BLaER1 (cell line): ENCODE data around the gene SLC4A11.

Source experiments
- H3K27ac ChIP-seq: shearing (Covaris generic); formaldehyde crosslinking; 2 replicates; pipeline ENCODE4 v1.8.1; 2022
- H3K27me3 ChIP-seq: shearing (Covaris generic); formaldehyde crosslinking; 2 replicates; pipeline ENCODE4 v1.8.1; 2022
- H3K36me3 ChIP-seq: shearing (Covaris generic); formaldehyde crosslinking; 2 replicates; pipeline ENCODE4 v1.8.1; 2022
- H3K4me1 ChIP-seq: shearing (Covaris generic); formaldehyde crosslinking; 2 replicates; pipeline ENCODE4 v1.8.1; 2022
- H3K4me2 ChIP-seq: shearing (Covaris generic); formaldehyde crosslinking; 2 replicates; pipeline ENCODE4 v1.8.1; 2022
- H3K4me3 ChIP-seq: shearing (Covaris generic); formaldehyde crosslinking; 2 replicates; pipeline ENCODE4 v1.8.1; 2022
- H3K9ac ChIP-seq: shearing (Covaris generic); formaldehyde crosslinking; 2 replicates; pipeline ENCODE4 v1.8.1; 2022
- H3K9me3 ChIP-seq: shearing (Covaris generic); formaldehyde crosslinking; 2 replicates; pipeline ENCODE4 v1.8.1; 2022
- H4K20me1 ChIP-seq: shearing (Covaris generic); formaldehyde crosslinking; 2 replicates; pipeline ENCODE4 v1.8.1; 2022
- Cebpa-rat ChIP-seq: shearing (Covaris generic); IDR thresholded peaks from 2 replicates; pipeline ENCODE4 v1.8.1; 2022

SLC4A11 gene

DNA sequence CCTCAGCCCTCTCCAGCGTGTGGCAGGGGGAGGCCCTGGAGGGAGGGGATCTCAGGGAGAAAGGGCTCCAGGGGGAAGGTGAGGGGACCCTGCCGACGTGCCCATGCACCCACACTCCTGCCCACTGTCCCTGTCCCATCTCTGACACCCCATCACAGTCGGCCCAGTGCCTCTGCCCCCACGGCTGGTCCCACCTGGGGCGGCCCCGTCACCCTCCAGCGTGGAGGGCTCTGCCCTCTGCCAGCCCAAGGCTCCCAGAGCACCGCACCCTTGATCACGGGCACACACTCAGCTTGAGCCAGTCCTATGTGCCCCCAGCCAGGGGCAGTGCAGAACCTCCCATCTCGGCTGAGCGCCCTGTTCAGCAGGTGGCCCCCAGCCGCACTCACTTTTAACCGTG lies 9.2 kb downstream of the SLC4A11 start:
- no peaks in the 10 kb centered on the region for H3K9me3 ChIP-seq
- peaks cover 14% of the 10 kb centered on the region for H3K36me3 ChIP-seq
- no peaks in the 10 kb centered on the region for H3K27me3 ChIP-seq
- no peaks in the 10 kb centered on the region for H4K20me1 ChIP-seq
- no peak overlapping the region for H3K9ac ChIP-seq
- H3K4me1 ChIP-seq = peaks cover 15% of the 10 kb centered on the region
- no peak overlapping the region for H3K4me2 ChIP-seq
- no peak overlapping the region for H3K4me3 ChIP-seq
- H3K27ac ChIP-seq = no peak overlapping the region
- no peak for TF ChIP-seq Cebpa-rat

DNA sequence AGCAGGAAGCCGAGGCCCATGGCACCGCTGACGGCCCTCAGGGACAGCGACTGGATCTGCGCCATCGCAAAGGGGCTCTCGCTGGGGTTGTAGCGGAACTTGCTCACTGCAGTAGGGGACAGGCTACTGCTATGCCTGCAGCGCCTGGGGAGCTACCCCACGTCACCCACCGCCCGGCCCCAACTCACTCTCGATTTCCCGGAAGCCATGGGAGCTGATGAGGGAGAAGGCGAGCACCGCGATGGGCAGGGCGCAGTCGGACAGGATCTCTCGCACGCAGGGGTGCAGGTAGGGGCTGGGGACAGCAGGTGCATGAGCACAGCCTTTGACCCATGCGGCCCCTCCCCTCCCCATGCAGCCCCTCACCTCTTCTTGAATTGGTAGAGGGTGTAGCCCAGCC lies 9.8 kb downstream of the SLC4A11 start:
- Histone ChIP-seq H3K4me1 (peaks cover 21% of the 10 kb centered on the region), H3K36me3 (peaks cover 14% of the 10 kb centered on the region), H3K9me3 (no peaks in the 10 kb centered on the region), H3K4me2 (no peak overlapping the region), H3K4me3 (no peak overlapping the region), H3K27ac (no peak overlapping the region), H4K20me1 (0 out of 2 replicates have a peak, but pooled peaks cover 4% of the 10 kb centered on the region), H3K9ac (no peak overlapping the region), H3K27me3 (no peaks in the 10 kb centered on the region)
- TF ChIP-seq Cebpa-rat = no peak

DNA sequence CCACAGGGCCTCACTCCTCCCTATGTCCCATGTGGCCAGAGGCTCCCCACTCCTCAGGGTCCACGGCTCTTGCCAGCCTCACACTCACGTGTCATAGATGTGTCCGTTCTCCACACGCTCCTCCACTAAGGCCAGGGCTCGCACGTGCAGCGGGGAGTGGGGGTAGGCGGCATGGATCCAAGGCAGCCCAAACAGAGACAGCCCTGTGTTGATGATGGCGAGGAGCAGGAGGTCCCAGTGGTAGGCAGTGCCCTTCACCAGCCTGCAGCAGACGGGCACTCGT lies 10.3 kb downstream of the SLC4A11 start:
- Histone ChIP-seq H4K20me1 (peaks cover 7% of the 10 kb centered on the region; the same call in 1 of the 2 replicates), H3K4me1 (peaks cover 25% of the 10 kb centered on the region), H3K27me3 (no peaks in the 10 kb centered on the region), H3K4me2 (no peak overlapping the region), H3K4me3 (no peak overlapping the region), H3K36me3 (peaks cover 14% of the 10 kb centered on the region), H3K27ac (no peak overlapping the region), H3K9ac (no peak overlapping the region), H3K9me3 (no peaks in the 10 kb centered on the region)
- TF ChIP-seq Cebpa-rat = no peak

DNA sequence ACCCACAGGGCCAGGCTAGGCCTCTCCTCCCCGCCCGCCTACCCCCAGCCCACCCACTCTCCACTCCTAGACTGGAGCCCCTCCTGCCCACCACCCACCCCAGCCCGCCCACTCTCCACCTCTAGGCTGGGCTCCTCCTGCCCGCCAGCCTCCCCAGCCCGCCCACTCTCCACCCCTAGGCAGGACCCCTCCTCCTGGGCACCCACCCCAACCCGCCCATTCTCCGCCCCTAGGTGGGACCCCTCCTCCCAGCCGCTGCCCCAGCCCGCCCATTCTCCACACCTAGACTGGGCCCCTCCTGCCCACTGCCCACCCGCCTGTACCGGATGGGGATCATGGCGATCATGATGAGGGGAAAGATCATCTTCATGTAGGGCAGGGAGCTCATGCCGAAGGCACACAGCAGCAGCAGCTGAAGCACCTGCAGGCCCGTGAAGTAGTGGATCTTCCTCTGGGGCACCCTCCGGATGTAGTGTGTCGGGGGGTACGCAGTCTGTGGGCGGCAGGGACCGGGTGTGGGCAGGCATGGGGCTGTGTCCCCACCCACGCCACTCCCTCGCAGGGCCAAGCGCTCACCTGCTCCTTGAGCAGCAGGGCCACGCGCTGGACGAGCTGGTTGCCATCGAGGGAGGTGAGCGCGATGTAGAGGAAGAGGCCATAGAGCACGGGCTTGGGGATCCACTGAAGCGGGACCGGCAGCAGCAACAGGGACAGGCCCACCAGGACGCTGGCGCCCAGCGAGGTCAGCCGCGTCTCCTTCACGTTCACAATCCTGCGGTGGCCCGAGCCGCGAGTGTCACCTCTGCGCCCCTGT lies 10.8 kb downstream of the SLC4A11 start:
- peaks cover 26% of the 10 kb centered on the region for H3K4me1 ChIP-seq

DNA sequence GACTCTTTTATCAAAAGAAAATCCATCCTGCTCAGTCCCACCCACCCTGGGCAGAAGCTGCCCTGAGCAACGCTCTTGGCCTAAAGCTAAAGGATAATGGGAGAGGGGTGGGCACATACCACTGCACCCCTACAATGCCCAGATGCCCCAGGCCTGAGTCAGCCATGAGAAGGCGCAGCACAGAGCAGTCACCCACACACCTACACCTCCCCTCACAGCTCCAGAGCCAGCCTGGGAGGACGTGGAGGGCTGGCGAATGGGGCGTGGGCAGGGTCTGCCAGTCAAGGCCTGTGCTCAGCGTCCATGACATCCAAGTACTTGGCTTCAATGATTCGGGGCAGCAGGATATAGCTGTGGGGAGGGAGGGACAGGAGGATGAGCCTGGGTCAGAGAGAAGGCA lies 11.5 kb downstream of the SLC4A11 start:
- Histone ChIP-seq H3K27me3 (no peaks in the 10 kb centered on the region), H3K4me1 (peaks cover 32% of the 10 kb centered on the region), H3K4me2 (no peak overlapping the region), H3K9me3 (no peaks in the 10 kb centered on the region), H3K36me3 (peaks cover 16% of the 10 kb centered on the region), H3K4me3 (no peak overlapping the region), H3K27ac (no peak overlapping the region), H3K9ac (no peak overlapping the region), H4K20me1 (peaks cover 18% of the 10 kb centered on the region; the same call in 1 of the 2 replicates)
- no peak for TF ChIP-seq Cebpa-rat

More for the DNA sequence above, 10.8 kb downstream of the SLC4A11 start:
- no peak overlapping the region for H3K4me2 ChIP-seq
- peaks cover 13% of the 10 kb centered on the region; the same call in 1 of the 2 replicates for H4K20me1 ChIP-seq
- H3K9ac ChIP-seq = no peak overlapping the region
- H3K36me3 ChIP-seq = peaks cover 14% of the 10 kb centered on the region
- no peak overlapping the region for H3K27ac ChIP-seq
- TF ChIP-seq Cebpa-rat = no peak
- H3K9me3 ChIP-seq = no peaks in the 10 kb centered on the region
- H3K4me3 ChIP-seq = no peak overlapping the region
- H3K27me3 ChIP-seq = no peaks in the 10 kb centered on the region

DNA sequence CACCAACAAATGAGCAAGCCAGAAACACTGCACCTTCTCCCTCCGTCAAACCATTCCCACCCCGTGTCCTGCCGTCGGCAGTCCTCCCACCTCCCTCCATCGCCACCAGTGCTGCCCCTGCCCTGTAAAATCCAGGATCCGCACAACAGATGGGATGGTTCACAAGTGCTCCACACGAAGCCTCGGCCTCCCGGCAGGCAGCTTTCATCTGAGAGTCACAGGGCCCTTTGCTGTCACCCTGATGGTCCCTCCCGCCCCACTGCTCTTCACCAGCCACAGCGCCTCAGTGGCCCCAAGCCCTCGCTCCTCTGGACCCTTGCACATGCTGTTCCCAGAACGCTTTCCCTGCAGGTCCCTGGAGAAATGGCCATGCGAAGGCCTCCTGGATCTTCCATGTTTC lies 12.1 kb downstream of the SLC4A11 start:
- Histone ChIP-seq H3K36me3 (peaks cover 22% of the 10 kb centered on the region), H4K20me1 (peaks cover 22% of the 10 kb centered on the region; the same call in 1 of the 2 replicates), H3K27me3 (no peaks in the 10 kb centered on the region), H3K4me2 (no peak overlapping the region), H3K27ac (no peak overlapping the region), H3K9me3 (no peaks in the 10 kb centered on the region), H3K4me3 (no peak overlapping the region), H3K4me1 (peaks cover 39% of the 10 kb centered on the region), H3K9ac (no peak overlapping the region)
- TF ChIP-seq Cebpa-rat = no peak

DNA sequence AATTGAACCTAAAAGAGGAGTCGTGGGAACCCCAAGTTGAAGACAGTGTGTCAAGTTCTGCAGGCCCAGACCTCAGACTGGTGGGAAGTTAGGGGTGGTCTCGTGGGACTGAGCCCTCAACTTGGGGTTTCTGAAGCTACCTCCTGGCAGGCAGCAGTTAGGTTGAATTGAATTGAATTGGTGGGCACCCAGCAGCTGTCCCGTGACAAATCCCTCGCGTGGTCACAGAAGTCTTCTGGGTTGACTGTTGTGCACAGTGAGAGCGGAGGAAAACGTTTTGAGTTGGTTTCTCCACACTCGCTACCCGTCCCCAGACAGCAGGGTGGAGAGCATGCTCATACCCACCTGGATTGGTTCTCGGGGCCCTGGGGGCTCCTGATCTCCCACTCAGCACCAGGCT lies 12.9 kb downstream of the SLC4A11 start:
- Histone ChIP-seq H3K9me3 (no peaks in the 10 kb centered on the region), H3K36me3 (peaks cover 30% of the 10 kb centered on the region), H3K4me1 (peaks cover 42% of the 10 kb centered on the region), H4K20me1 (peaks cover 28% of the 10 kb centered on the region; the same call in 1 of the 2 replicates), H3K4me3 (no peak overlapping the region), H3K9ac (no peak overlapping the region), H3K27ac (no peak overlapping the region), H3K4me2 (no peak overlapping the region), H3K27me3 (no peaks in the 10 kb centered on the region)
- no peak for TF ChIP-seq Cebpa-rat

DNA sequence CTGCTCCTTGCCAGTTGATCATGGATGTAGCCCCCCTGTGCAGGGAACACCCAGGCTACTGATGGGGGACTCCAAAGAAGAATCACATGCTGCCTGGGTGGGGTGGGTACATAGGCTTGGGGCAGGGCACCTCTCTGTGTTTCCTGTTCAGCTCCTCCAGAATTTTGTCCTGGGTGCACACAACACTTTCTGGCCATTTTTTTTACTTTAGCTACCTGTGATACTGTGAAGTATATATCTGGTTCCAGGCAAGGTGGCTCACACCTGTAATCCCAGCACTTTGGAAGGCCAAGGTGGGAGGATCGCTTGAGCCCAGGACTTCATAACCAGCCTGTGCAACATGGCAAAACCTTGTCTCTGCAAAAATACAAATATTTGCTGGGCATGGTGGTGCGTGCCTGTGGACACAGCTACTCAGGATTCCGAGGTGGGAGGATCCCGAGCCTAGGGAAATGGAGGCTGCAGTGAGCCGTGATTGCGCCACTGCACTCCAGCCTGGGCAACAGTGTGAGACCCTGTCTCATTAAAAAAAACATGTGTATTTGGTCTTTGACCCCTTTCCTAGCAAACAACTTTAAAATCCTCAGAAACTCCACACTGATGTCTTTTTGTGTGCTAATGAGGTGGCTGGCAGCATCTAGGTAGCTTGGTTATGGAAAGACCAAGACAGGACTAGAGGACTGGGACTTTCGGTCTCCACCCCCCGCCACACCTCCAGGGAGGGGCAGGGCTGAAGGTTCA lies 14.1 kb downstream of the SLC4A11 start:
- no peaks in the 10 kb centered on the region for H3K27me3 ChIP-seq
- H3K27ac ChIP-seq = peak overlapping the region; percentile 78
- H3K4me2 ChIP-seq = peak overlapping the region; percentile 99
- H3K36me3 ChIP-seq = peaks cover 42% of the 10 kb centered on the region
- H3K4me1 ChIP-seq = peaks cover 42% of the 10 kb centered on the region
- 0 out of 2 replicates have a peak overlapping the region, but pooled peaks have one; percentile 62 for H3K9ac ChIP-seq
- H3K9me3 ChIP-seq = no peaks in the 10 kb centered on the region
- no peak for TF ChIP-seq Cebpa-rat
- H3K4me3 ChIP-seq = no peak overlapping the region
- H4K20me1 ChIP-seq = peaks cover 28% of the 10 kb centered on the region

DNA sequence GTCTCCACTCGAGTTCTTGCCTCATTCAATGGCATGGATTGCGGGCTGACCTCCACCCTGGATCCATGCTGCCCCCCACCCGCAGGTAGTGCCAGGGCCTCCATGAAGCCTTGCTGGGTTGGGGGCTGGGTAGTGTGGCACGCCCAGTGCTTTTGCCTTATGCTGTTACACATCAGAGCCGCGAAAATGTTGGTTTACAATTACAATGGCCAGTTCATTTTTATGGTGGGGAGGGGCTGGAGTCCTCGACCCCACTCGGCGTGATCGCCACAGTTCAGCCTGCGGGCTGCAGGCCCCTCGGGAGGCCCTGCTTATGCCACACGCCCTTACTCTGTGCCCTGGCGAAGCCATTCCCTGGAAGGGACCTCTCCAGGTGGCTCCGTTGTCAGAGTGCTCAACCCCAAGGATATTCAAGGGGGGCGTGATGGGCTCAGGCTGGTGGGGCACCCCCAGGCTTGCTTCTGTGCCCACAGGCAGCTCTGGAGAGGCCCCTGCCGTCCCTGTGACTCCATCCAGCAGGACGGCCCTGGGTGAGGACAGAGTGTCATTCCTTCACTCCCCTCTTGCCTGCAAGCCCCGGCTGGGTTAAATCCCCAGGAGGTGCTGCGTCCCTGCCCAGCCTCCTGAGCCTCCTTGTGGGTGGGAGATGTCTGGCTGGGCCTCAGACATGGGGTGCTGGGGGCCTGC lies 14.9 kb downstream of the SLC4A11 start:
- H3K9ac ChIP-seq = peak overlapping the region; percentile 62
- H3K4me2 ChIP-seq = peak overlapping the region; percentile 99
- peaks cover 49% of the 10 kb centered on the region for H3K36me3 ChIP-seq
- TF ChIP-seq Cebpa-rat = no peak
- H3K27me3 ChIP-seq = no peaks in the 10 kb centered on the region
- H3K4me1 ChIP-seq = peaks cover 42% of the 10 kb centered on the region
- peak overlapping the region; percentile 78 for H3K27ac ChIP-seq
- H3K9me3 ChIP-seq = no peaks in the 10 kb centered on the region
- H4K20me1 ChIP-seq = peaks cover 28% of the 10 kb centered on the region
- peak overlapping the region; percentile 53; the same call in 1 of the 2 replicates for H3K4me3 ChIP-seq

DNA sequence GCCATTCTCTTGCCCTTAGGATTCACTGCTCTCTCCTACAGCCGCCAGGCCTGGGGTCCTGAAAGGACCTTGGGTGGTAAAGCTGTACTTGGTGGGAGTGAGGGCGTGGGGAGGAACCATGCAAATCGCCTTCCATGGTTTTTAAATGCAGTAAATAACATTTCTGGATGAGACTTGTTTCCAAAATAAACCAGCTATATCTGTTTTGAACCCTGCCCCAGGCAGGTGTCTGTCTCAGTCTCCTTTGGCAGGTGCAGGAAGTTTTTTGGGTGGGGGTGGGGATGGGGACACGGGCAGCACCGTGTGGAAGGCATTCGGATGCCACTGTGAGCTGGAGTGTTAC lies 15.4 kb downstream of the SLC4A11 start:
- Histone ChIP-seq H3K4me2 (peak overlapping the region; percentile 99), H3K4me1 (peaks cover 44% of the 10 kb centered on the region), H3K4me3 (peak overlapping the region; percentile 53), H3K9me3 (no peaks in the 10 kb centered on the region), H4K20me1 (peaks cover 28% of the 10 kb centered on the region), H3K9ac (peak overlapping the region; percentile 62), H3K27ac (peak overlapping the region; percentile 78), H3K27me3 (no peaks in the 10 kb centered on the region), H3K36me3 (peaks cover 54% of the 10 kb centered on the region)
- no peak for TF ChIP-seq Cebpa-rat
